Activated naive CD4-positive, alpha-beta T cell treated with anti-CD3 and anti-CD28 coated beads, Interleukin-2, amount 50 U/mL, for 16 hours (primary cell): ENCODE results near the gene CHMP5.
A peak's percentile ranks its signal among the peaks of the same experiment; 100 is the strongest.
"Not testable (repeated sequence)": the region's sequence is repeated elsewhere in the genome, so short reads cannot be mapped to it uniquely, and the experiment has no call there.

Experiments used
- DNase-seq: peaks from one replicate; pipeline ENCODE4 v3.0.0-alpha.2; 2020

Gene CHMP5

GRCh38 chr9:33285502-33285901 lies 20.7 kb downstream of the CHMP5 start:
- no peak for DNase-seq

DNA sequence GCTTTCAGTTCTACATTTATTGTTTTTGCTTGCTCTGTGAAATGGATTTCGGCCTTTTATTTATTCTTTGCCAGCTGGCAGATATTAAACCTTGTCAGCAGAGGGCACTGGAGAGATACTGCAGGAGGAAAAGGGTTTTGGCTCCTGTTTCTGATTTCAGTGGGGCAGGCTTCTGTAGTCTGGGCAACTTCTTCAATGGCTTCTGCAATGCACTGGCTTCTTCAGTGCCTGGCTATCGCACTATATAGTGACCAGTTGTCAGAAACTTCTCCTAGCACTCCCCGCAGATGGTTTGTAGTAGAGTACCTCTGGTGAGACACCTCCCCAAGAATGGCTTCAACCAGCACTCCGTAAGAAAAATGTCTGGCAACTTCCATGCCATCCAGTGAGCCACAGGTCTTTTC lies 22.2 kb downstream of the CHMP5 start:
- DNase-seq: peak; percentile 45

- DNase-seq: no peak
Observed at GRCh38 chr9:33288235-33288634, 23.4 kb downstream of the CHMP5 start.

DNA sequence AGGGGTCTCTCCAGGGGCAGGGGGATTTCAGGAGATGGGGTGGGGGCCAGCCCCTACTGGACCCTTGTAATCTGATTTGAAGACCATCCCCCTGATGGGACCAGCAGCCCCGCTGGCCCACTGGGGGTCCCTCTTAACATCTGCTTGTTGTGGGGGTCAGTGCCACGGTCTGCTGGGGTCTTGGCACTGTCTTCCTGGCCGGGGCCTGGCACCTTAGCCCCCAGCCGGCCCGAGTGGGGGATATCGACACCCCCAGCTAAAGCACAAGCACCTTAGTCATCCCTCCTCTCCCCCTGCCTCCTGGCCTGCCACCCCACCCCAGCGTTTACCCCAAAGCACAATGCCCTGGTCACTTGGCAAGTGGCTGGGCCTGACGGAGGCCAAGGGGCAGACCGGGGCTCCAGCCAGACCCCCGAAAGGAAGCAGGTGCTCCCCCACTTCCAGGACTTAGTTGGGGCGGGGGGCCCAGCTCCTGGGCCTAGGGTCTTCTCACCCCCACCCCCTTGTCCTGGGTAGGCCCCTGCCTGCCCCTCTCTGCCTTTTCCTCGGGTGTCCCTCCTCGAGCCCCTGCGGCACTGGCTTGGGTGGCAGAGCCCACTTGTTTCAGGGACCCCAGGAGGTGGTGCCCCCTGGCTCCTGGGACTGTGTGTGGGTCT lies 24.1 kb downstream of the CHMP5 start:
- DNase-seq: peak; percentile 10

DNA sequence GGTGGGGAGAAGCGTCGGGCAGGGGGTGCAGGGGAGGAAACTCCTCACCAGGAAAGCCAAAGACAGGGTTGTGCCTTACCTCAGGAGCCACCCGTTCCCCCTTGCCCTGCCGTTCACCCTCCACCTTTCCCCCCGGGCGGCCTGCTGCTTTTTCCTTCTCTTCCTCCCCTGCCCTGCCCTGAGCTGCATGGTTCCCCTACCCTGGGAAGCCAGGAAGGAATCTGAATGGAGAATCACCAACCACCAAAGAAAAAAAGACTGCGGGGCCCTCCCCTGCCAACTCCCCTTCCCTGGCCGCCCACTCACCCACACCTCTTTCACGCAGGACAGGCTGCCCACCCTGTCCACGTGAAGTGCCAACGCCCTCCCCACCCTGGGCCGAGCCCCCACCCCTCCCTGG lies 24.6 kb downstream of the CHMP5 start:
- peak; percentile 48 for DNase-seq

GRCh38 chr9:33289936-33290246 lies 25.0 kb downstream of the CHMP5 start:
- no peak for DNase-seq

GRCh38 chr9:33290247-33291030 lies 25.6 kb downstream of the CHMP5 start, which contains the start of gene NFX1:
NFX1 (plus strand) TSS chr9:33290516; CDS start chr9:33290573, 57 bp downstream.
- peak; percentile 98 for DNase-seq

GRCh38 chr9:33291031-33291397 lies 26.2 kb downstream of the CHMP5 start:
- DNase-seq: no peak

DNA sequence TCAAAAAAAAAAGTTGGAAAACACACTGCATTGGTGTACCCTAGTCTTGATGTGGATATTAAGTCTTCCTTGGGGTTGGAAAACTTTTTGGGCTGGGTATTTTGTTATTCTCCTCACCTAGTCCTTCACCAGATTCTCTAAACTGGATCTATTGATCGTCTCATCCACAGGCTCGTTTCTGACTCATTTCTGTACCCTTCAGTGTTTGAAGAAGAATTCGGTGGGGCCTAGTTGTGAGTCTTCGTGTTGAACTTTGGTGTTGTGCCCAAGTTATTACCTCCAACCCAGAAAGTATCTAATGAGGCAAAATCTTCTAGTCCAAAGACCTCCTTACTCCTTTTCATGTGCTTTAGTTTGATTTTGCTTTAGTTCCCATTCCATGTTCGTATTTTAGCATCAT lies 27.1 kb downstream of the CHMP5 start:
- no peak for DNase-seq

- DNase-seq: no peak
Observed at GRCh38 chr9:33293782-33294181, 28.9 kb downstream of the CHMP5 start.

- no peak for DNase-seq
Observed at GRCh38 chr9:33294670-33295432, 30.0 kb downstream of the CHMP5 start.

DNA sequence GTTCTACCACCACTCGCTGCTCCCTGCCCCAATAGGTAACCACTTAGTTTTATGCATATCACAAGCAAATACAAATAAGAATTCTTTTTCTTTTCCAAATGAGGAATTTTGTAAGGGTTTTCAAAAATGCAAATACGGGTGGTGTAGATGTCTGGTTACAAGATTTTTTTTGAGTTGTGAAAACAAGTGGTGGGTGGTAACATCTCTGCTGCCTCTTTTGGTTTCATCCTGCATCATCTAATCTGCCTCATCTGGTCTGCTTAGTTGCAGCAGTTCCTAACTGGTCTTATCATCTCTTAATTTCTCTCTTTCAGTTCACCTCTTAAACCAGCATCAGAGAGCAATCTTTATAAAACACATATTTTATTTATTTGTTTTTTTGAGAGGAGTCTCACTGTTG lies 30.7 kb downstream of the CHMP5 start:
- no peak for DNase-seq

- no peak for DNase-seq
Observed at GRCh38 chr9:33297432-33297831, 32.6 kb downstream of the CHMP5 start.

GRCh38 chr9:33300546-33300945 lies 35.7 kb downstream of the CHMP5 start:
- DNase-seq: no peak

GRCh38 chr9:33304362-33304761 lies 39.5 kb downstream of the CHMP5 start:
- no peak for DNase-seq

GRCh38 chr9:33306037-33306436 lies 41.2 kb downstream of the CHMP5 start:
- DNase-seq: no peak

GRCh38 chr9:33307067-33307466 lies 42.2 kb downstream of the CHMP5 start:
- no peak for DNase-seq

DNA sequence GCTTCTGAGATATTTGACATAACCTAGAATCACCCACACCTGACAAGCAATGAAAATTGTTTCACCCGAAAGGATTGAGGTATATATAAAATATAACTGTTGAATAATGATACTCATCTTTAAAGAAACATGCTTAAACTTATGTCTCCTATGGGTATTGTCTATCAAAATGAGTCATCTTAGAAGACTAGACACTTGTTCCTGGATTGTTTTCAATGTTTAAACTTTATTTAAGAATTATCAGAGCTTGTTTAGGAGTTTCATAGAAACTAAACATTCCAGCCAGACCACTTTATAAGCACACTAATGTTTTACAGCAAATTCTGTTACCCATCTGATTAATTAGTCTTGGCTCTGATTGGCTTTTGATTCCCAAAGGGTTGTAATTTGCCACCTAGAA lies 45.1 kb downstream of the CHMP5 start:
- no peak for DNase-seq

- no peak for DNase-seq
Observed at GRCh38 chr9:33310748-33311147, 45.9 kb downstream of the CHMP5 start.

DNA sequence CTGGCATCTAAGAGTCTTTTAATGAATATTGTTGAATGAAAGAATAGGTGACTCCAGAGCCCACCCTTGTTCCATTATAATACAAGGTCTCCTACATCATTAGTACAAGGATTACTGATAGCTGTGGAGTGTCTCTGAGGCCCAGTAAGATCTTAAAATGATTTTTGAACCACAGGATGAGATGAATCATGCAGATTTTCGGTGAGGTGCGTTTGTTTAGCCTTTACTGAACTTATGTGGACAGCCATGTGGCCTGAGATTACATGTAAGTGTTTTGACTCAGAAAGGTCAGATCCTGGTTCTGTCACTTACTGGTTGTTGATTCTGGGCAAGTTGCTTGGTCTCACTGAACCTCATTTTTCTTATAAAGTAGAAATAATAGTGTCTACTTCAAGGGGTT lies 47.1 kb downstream of the CHMP5 start:
- DNase-seq: no peak

DNA sequence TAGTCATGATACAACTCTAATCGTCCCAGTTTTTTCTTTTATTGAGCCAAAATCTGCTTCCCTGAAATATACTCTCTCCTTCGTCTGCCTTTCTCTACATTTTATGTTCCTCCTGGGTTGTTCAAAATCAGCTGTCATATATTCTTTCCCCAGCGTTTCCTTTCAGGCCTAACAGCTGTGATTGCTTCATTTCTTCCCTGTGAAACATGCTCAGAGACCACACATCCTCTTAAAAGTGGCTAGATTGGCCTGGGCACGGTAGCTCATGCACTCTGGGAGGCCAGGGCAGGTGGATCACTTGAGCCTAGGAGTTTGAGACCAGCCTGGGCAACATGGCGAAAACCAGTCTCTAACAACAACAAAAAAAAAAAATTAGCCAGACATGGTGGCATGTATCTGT lies 50.5 kb downstream of the CHMP5 start:
- DNase-seq: no peak

DNA sequence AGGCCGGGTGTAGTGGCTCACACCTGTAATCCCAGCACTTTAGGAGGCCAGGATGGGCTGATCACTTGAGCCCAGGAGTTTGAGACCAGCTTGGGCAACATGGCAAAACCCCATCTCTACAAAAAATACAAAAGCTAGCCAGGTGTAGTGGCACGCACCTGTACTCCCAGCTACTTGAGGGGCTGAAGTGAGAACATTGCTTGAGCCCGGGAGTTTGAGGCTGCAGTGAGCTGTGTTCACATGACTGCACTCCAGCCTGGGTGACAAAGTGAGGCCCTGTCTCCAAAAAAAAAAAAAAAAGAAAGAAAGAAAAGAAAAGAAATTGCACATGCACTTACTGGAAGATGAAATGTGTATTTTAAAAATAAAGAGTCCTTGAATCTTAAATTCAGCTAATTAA lies 52.3 kb downstream of the CHMP5 start:
- DNase-seq: not testable (repeated sequence)

DNA sequence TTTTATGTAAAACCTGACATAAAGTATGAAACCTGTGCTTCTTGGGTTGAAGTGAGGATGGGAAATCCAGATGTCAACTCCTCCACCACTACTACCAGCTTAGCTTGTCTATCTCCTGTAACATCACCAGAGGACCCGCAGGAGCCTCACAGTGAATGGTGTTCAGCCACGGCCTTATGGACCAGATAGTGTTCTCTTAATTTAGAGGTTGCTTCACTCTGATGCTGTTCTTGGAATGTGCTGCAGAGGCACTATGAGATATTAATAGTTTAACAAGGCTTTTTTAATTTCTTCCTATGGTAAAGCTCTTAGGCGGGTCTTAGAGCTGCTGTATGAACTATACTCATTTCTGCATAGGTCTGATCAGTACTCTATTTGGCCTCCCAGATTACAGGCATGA lies 53.4 kb downstream of the CHMP5 start:
- no peak for DNase-seq

DNA sequence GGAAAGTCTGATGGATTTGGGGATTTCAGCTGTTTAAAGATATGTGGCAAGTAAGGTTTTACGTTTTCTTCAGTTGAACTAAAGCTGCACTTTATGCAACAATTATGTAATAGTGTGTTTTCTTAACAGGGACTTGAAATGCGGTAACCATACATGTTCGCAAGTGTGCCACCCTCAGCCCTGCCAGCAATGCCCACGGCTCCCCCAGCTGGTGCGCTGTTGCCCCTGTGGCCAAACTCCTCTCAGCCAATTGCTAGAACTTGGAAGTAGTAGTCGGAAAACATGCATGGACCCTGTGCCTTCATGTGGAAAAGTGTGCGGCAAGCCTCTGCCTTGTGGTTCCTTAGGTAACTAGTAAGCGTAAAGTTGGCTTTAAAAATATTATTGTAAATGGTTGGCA lies 53.9 kb downstream of the CHMP5 start:
- DNase-seq: no peak
